NOMO-1 treated with DMSO at 0.1 percent for 48 hours (cell line): ENCODE data around the gene CHKA.

Experiments used
- DNase-seq: peaks from one replicate; lab custom pipeline; 2025; ENCODE audit not compliant: unreplicated experiment; lab: John Stamatoyannopoulos, UW

The CHKA gene

DNA sequence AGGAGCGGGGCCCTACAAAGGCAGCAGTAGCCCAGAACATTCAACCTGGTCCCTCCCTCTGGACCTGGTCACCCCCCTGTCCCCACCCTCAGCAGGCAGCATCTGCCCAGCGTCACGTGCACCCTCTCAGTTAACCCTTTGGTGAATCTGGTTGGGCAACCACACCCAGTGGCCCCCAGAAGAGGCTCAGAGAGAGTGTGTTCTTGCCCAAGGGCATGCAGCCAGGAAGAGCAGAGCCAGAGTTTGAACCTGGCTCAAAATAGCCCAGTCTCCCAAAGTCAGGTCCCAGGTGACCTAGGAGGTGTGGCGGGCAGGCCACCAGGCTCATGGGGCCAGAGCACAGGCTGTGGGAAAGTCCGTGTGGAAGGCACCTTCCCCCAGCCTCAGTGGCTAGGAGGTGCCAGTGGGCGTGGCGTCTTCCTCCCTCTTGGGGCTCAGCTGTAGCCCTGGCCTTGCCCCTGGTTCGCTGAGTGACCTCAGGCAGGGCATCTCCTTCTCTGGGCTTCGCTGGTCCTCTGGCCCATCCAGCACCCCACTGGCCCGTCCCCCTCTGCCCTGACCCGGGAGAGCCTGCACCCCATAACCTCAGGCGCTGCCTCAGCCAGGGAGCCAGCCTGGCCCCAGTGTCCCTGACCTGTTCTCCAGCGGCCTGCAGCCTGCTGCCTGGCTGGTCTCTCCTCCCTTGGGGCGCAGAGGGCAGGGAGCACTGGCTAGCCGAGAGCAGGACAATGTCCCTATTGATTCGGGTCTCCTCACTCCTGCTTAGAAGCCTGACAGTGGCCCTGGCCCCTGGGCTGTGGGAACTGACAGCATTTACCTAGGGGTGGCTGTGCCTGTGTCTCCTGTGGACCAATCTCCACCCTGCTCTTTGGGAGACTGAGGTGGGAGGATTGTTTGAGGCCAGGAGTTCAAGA, 104.0 kb downstream of the CHKA start:
- no peak for DNase-seq

DNA sequence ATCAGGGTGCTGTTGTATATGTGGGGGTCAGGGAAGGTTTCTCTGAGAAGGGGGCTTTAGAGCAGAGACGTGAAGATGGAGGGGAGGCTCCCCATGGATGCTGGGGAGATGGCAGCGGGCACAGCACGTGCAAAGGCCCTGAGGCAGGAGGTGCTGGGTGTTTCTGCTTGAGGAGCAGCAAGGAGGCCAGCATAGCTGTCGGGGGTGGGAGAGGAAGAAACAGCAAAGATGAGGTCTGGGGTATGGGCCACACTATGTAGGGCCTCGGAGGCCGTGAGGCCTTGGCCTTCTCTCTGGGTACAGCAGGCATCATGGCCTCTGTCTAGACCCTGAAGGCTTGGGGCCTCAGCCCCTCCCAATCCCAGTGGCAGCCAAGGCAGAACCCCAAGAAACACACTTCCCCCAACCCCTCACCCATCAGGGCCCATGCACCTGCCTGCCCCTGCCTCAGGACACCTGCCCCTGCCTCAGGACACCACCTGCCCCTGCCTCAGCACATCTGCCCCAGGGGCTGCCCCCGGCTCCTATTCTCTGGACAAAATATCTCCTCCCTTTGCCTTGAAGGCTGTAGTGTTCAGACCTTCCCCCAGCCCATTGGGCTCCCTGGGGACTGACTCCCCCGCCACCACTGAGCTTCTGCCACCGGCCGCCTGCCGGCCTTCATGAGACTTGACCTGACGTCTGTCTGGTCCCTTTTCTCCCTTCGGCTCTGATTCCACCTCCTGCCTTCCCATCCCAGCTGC, 104.9 kb downstream of the CHKA start:
- no peak for DNase-seq

DNA sequence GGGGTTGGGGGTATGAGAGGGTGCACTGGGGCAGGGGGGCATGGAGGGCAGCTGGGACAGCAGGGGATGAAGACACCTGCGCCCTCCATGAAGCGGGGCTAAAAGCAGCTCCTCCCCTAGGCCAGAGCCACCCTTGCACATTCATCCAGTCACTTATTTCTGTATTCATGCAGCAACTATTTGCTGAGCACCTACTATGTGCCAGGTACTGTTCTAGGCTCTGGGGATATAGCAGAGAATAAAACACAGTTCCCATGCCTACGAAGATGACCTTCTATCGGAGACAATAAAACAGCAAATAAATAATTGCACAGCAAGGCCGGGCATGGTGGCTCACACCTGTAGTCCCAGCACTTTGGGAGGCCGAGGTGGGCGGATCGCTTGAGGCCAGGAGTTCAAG, 105.7 kb downstream of the CHKA start:
- no peak for DNase-seq

DNA sequence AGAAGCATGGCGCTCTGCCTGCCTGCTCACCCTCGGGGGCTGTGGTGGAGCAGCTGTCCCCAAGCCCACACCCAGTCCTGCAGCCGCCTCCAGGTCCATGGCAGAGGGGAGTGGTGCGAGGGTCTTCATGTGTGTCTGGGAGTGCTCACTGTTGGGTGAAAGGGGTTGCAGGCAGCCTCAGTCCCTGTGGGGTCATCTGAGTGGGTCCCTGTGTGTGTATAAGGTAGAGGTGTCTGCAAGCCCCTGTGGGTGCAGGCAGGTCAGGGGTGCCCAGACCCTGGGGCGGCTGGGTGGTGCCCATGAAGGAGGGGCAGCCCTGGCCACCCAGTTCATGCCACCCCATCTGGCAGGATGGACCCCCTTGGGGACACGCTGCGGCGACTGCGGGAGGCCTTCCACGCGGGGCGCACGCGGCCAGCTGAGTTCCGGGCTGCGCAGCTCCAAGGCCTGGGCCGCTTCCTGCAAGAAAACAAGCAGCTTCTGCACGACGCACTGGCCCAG, 106.2 kb downstream of the CHKA start:
- DNase-seq, result no peak

DNA sequence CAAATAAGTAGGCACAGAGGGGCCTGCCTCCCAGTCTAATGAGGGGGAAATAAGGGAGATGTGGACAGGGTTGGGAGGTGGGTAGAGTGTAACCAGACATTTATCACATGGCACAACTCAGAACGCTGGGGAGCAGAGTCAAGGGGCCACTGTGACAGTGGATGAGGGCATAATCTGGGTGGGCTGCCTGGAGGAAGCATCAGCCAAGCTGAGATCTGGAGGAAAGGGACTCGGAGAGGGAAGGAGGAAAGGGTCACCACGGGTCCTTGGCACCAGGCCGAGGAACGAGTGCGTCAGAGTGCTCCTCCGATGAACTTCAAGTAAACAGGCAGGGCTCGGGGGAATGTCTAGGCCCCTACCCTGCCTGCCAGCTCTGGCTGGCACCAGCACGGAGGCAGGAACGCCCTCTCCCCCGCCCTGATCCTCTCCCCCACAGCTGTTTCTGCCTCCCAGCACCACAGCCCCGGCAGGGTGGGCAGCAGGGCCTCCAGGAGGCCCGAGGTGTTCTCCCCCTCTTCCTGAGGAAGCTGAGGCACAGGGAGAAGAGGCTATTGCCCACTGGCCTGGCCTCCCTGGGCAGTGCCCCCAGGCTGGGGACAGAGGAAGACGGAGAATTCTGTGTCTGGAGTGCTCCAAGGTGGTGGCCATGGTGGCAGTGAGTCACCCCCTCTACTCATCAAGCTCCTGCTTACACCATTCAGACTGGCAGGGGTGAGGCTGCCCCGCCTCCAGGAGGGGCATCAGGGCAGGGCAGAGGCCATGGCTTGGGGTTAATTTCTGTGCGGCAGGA, 106.8 kb downstream of the CHKA start:
- no peak for DNase-seq

DNA sequence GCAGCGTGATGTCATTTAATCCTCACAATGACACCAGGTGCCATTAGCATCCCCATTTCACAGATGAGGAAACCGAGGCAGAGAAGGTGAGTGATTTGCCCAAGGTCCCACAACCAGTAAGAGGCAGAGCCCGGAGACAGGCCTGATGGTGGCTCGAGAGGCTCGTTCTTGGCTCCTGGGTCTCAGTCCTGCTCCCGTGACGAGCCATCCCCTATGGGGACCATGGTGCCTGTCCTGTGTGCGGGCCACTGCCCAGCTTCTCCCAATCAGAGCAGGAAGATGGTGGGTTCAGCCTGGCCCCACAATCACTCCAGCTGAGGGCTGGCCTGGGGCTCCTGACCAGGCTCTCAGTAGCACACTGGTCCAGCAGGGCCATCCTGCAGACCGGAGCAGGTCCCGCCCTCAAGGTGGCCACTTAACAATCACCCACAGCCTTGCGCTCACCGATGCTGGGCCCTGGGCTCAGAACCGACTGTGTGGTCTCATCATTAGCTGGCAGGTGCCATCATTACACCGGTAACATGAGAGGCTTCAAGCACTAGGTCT, 107.5 kb downstream of the CHKA start:
- no peak for DNase-seq

DNA sequence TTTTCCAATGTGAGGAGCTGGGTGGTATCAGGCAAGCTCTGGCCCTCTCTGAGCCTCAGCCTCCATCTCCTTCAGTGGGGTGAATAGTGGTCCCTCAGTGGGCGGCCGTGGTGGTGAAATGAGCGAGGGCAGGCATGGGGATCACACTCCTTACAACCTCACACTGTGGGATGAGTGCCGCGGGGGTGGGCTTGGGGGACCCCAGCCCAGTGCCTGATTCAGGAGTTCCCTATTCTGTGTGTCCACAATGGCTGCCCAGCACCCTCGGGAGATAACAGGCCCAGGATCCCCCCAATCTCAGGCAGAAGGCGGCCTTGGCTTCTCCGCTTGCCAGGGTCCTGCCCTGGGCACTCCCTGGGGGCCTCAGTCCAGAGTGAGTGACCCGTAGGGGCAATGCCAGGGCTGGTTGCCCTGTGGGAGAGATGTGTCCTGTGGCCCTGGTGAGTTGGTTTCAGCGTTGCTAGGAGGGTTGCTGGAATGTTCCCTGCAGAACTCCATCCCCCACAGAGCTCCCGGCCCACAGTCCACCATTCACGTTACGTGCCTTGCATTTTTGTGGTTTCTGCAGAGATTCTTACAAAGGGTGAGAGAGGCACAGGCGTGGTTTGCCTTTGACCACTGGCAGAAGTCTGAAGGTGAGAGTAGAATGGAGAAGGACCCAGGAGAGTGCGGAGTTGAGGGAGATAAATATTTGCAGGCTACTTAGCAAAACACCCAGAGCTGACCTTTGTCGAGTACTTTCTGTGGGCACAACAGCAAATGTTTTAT, 108.2 kb downstream of the CHKA start:
- no peak for DNase-seq

DNA sequence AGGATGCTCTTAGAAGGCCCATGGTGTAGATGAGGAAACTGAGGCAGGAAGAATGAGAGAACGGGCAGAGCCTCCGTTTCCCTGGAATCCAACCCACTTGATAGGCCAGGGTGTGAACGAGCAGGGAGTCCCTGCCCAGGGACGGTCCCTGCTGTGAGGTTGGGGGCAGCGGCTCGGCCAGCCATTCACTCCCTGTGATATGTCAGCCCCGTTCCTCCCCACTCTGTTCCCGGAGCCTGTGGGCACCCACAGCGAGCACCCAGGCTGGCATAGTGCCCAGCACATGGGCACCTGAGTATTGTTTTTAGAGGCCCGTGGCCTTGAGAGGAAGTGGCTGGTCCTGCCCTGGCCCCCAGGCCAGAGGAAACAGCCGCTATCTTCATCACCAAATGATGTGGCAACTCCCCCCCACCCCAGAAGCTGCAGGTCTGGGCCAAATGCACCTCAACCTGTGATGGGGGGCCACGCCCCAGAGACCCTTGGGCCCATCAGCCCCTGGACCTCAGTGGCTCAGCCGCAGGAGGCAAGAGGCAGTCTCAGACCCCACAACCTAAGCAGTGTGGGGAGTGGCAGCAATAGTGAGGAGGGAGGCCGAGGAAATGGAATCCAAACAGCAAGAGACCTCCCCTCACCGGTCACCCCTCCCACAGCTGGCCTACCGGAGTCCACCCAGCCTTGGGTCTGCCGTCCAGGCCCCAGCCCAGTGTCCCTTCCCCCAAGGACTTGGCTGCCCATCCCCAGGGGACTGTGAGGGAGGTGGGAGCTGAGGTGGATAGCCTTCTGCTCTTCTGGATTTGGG, 108.9 kb downstream of the CHKA start:
- DNase-seq, result no peak

DNA sequence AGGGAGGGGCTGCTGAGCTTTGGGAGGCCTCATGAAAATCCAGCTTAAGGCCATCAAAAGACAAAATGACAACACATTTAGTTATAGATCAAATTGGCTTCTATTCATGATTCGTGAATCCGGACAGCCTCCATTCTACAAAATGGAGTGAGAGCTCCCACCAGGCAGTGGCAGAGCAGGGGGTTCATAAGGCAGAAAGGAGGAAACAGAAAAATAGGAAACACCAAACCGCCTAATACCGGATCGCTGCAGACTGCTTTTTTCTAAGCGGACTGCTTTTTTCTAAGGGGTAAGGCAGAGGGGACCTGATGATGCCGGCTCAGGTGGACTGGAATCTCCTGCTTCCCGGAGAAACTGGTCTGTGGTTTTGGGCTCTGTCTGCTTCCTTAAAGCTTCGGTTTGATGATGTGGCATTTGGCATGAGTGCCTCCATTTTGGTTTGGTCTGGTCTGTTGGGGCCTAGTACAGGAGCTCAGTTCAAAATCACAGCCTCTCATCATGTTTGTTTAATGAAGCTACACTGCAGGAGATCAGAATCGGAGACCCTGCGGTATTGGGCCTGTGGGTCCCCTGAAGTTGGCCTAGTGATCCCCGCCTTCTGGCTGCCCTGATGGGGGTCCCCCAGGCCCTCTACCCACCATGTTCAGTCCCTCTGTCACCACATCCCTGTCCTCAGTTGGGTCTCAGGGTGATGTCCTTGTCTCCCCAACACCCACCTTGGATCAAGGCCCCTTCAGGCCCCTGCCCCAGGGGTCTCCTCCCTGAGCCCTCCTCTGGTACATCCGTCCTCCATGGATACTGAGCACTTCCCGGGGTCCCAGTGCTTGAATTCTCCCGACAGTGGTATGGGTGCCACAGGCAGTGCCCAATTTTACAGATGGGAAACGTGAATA, 109.9 kb downstream of the CHKA start:
- DNase-seq, result peak; percentile 61

DNA sequence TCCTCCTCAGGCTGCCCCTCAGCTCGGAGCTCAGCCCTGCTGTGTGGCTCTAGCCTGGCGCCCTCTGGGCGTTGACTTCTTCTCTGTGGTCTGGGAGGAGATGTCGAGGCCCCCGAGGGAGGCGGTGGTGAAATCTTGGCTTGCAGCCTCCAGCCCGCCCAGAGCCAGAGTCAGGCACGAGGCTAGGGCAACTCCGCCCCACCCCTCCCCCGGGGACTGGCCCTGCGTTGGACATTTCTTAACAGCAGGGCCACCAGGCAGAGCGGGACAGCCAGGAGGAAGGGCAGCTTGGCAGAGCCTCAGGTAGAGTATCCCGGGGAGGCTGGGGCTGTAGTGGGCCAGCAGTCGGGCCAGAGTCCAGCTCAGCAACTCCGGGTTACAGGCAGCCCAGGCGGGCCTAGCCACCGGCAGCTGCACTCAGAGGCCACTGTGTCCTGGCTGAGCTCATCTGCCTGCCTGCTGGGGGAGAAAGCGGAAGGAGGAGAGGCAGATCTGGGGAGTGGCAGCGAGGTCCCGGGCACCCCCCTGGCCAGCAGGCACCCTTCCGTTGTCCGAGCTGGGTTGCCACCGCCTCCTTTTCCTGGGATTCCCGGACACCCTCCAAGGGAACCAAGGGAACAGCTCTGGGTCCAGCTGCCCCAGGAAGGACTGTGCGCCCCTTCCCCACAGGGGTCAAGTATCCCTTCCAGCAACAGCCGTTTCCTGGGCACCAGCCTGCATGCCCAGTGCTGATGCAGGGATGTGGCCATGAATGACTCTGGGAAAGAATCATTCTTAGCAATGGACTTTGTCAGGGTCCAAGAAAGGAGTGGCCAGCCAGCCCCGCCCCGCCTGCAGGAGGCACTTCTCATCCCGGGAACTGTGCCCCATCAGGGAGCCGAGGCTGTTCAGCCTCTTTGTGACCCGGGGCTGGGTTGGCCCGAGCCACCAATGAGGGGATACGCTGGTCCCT, 110.8 kb downstream of the CHKA start, which contains the start of gene ALDH3B1:
Gene ALDH3B1, plus strand, starts transcription at position 238 of the 952 bp plus-strand sequence. CDS start 4,971 bp downstream, outside the sequence.
- DNase-seq, result peak; percentile 93

DNA sequence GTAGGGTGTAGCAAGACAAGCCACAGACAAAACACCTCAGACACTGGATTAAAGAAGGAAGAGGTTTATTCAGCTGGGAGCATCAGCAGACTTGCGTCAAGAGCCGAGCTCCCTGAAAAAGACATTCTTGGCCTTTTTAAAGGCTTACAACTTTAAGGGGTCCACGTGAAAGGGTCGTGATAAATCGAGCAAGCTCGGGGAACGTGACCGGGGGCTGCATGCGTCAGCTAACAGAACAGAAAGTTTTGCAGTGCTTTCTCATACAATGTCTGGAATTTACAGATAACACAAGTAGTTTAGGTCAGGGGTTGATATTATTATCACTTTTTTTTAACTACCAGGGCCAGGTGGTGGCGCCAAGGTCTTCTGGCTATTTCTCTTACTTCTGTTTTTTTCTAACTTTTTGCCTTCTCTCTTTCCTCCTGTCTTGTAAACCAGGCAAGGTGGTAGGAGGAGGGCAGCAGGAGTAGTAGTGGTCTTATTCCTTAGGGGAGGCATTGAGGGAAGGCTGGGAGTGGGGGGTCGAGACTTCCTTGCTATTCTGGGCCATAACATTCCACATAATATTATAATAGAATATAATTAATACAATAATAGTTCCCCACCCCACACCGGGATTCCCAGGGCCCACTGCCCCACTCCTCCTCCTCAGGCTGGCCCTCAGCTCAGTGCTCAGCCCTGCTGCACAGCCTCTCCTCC, 111.6 kb downstream of the CHKA start:
- DNase-seq, result peak; percentile 67

DNA sequence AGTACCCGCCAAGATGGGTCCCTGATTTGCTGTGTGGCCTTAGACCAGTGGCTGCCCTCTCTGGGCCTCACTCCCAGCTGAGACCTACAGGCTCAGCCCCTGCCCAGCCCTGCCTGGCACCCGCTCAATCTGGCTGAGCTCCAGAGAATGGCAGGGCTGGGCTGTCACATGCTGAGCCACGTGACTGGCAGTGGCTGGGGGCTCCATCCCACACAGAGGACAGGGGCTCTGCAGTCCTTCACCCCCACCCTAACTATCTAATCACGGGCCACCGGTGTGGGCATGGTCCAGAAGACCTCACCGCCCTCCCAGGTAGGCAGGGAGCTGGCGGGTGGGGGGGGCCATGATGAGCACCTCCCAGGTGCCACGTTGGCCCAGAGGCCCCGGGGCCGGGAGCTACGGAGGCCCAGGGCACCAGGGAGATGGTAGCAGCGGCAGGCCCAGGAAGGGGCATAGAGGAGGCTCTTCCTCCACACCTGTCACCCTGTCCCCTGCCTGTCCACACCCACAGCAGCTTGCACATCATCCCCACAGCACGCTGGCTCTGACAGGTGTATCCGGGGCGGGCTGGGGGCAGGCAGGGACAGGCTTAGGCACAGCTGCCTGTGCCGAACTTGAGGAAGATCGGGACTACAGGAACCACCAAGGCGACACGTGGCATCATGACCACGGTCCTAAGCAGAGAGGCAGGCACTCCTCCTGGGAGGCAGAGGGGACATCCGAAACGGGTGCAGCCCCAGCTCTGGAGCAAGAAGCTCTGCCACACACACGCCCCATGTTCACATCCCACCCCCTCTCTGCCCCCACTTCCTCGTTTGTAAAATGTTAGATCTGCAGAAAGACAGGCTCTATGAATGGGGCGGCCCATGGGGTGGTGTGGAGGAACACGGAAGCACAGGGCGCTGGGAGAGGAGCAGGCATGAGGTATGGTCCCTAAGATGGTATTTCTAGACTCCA, 112.5 kb downstream of the CHKA start:
- DNase-seq, result peak; percentile 32

DNA sequence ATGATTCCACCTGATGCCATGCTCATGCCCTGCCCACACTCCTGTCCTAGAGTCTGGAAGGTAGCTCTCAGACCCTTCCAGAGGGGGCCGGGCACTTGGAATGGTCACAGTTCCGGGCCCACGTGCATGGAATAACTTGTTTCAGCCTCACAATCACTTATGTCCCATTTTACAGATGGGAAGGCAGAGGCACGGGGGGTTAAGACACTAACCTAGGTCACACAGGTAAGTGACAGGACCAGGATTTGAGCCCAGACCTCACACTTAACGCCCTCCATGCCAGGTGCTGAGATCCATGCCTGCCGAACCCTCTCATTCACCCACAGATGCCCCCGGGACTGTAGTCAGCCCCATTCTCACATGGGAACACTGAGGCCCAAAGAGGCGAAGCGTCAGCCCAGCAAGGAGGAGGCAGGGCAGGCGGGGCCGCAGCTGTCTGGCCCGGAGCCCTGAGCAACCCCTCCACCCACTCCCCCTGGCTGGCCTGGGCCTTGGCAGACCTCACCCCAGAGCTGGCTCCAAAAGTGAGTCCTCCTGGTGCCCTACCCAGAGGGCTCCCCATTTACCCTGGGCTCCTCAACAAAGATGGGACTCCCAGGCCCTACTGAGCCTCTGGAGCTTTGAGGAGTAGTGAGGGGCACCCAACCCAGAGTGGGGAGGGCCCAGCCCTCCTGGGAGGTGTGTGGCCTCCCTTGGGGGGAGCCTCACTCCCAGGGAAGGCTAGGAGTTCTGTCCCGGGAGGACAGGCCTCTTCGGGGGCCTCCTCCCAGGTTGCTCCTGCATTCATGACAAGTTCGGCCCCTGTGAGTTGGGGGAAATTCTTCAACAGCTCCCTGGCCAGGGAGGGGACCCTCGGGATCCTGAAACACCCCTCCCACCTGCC, 113.4 kb downstream of the CHKA start:
- no peak for DNase-seq

DNA sequence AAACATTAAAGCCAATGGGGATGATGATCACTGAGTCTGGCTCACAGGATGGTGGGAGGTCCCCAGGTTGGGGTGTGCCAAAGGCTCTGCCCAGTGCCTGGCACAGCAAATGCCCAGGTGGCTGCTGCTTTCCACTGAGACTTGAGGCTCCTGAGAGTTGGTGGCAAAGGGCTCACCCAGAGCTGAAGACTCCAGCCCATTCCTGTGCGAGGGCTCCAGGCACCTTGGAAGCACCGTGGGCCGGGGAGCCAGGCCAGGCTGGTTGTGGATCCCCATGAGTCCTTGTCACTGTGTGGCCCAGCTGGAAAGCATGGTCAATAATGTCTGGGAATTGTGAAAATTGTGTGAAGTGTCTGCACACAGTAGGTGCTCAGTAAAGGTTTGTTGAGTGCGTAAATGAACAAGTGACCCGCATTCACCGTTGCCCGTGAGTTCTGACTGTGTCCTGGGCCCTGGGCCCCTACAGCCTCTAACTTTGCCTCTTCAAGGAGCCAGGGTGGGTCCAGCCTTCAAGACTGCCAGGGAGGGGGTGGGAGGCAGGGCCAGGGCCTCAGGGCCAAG, 114.5 kb downstream of the CHKA start:
- no peak for DNase-seq
